HepG2 (cell line): Measurements from ENCODE around the gene SERPINI1. TPM values are rescaled to one million over a fixed set of nuclear protein-coding genes. Genes with fewer than 3 reads are reported as not detected.
A peak's percentile ranks its signal among the peaks of the same experiment; 100 is the strongest.

Experiments used
- ATAC-seq: fragments of 200-7000 bp; cut with Tn5 transposase; 3 replicates; pipeline ENCODE4 v1.9.1; 2020; ENCODE audit warnings: mild to moderate bottlenecking, moderate library complexity
- BruUV-seq: library from RNA; stranded (reverse); fragments of 400-500 nt; replicated peaks from 2 replicates; lab custom pipeline; 2021; lab: Mats Ljungman, UMichigan
- CTCF ChIA-PET: fragments of 300-600 bp; formaldehyde crosslinking; extraction: SDS; loops from one replicate; lab custom pipeline; 2021; ENCODE audit warnings: low total read pairs, inconsistent platforms, low intra/inter-chr PET ratio; lab: Yijun Ruan, JAX
- POLR2A ChIA-PET: fragments of 350-600 bp; sonication (Branson Sonifier 250); formaldehyde crosslinking; loops from one replicate; lab custom pipeline; 2020; ENCODE audit warnings: antibody characterized with exemption, inconsistent platforms; lab: Yijun Ruan, JAX
- DNase-seq: peaks from one replicate; pipeline ENCODE4 v3.0.0-alpha.2; 2015; ENCODE audit warnings: low spot score
- FAIRE-seq: peaks from 3 replicates; lab custom pipeline; 2011; peaks lifted over from hg19 to GRCh38; lab: Jason Lieb, UNC
- H2AFZ ChIP-seq: one replicate; pipeline ENCODE4 v1.6.1; 2011; ENCODE audit warnings: low read length, inconsistent platforms
- H3K27ac ChIP-seq: fragments of 300-600 bp; 3 replicates; pipeline ENCODE4 v1.8.0; 2011; ENCODE audit warnings: mixed run types, mild to moderate bottlenecking, mixed read lengths, low read length, inconsistent platforms; ENCODE audit not compliant: insufficient read depth; ENCODE audit errors: extremely low read length
- H3K27me3 ChIP-seq, 2 experiments: fragments of 200-600 bp in 1 of 2; 2 replicates in 1 of 2; 3 replicates in 1 of 2; pipeline versions ENCODE4 v1.6.0 to v1.8.0; 2011; ENCODE audit warnings: low read length in 2 of 2, mild to moderate bottlenecking in 2 of 2, moderate library complexity in 2 of 2, inconsistent platforms in 1 of 2; ENCODE audit not compliant: insufficient read depth in 2 of 2, control insufficient read depth in 1 of 2
- H3K36me3 ChIP-seq, 2 experiments: fragments of 200-600 bp in 1 of 2; replicated peaks in 1 of 2; 2 replicates in 1 of 2; 3 replicates in 1 of 2; pipeline versions ENCODE4 v1.5.1 to v1.8.0; 2011; ENCODE audit warnings: low read length in 2 of 2, inconsistent platforms in 1 of 2; ENCODE audit not compliant: insufficient read depth in 2 of 2, control insufficient read depth in 1 of 2
- H3K4me1 ChIP-seq: 2 replicates; pipeline ENCODE4 v1.5.1; 2012; ENCODE audit warnings: low read length, inconsistent platforms; ENCODE audit not compliant: insufficient read depth
- H3K4me2 ChIP-seq: 2 replicates; pipeline ENCODE4 v1.6.0; 2011; ENCODE audit warnings: low read depth, low read length, inconsistent platforms
- H3K4me3 ChIP-seq, 3 experiments: fragments of 200-600 bp in 1 of 3; sonication (generic), shearing (Covaris generic) in 1 of 3; replicated peaks in 1 of 3; 2 replicates each; pipeline ENCODE4 v1.5.1; 2011 to 2016; ENCODE audit warnings: low read length in 3 of 3, inconsistent platforms in 2 of 3, low read depth in 2 of 3, mild to moderate bottlenecking in 2 of 3, control low read depth in 1 of 3, mixed read lengths in 1 of 3; ENCODE audit not compliant: insufficient read depth in 1 of 3
- H3K79me2 ChIP-seq: one replicate; pipeline ENCODE4 v1.6.1; 2011; ENCODE audit warnings: low read length, inconsistent platforms; ENCODE audit not compliant: insufficient read depth
- H3K9ac ChIP-seq: 2 replicates; pipeline ENCODE4 v1.6.0; 2011; ENCODE audit warnings: mild to moderate bottlenecking, low read depth, low read length, inconsistent platforms; ENCODE audit not compliant: insufficient read depth
- H3K9me3 ChIP-seq: 2 replicates; pipeline ENCODE4 v1.5.1; 2012; ENCODE audit warnings: mild to moderate bottlenecking, low read length
- H4K20me1 ChIP-seq: 2 replicates; pipeline ENCODE4 v1.6.0; 2011; ENCODE audit warnings: inconsistent platforms, mild to moderate bottlenecking, low read length, moderate library complexity; ENCODE audit not compliant: insufficient read depth
- HNRNPUL1 ChIP-seq: fragments of 200-400 bp; formaldehyde crosslinking; IDR thresholded peaks from 2 replicates; pipeline ENCODE4 v1.6.1; 2017; ENCODE audit warnings: low read depth, mild to moderate bottlenecking, low read length, moderate library complexity
- SAP130 ChIP-seq: IDR thresholded peaks from 2 replicates; pipeline ENCODE4 v1.6.1; 2016; ENCODE audit warnings: low read depth
- STAG1 ChIP-seq: sonication (generic); formaldehyde crosslinking; IDR thresholded peaks from 2 replicates; pipeline ENCODE4 v1.4.0; 2020; ENCODE audit warnings: missing genetic modification reagents
- ZNF850 ChIP-seq: sonication (generic); formaldehyde crosslinking; conservative IDR thresholded peaks from 2 replicates; pipeline ENCODE4 v1.9.0; 2021; ENCODE audit warnings: mild to moderate bottlenecking, missing genetic modification reagents
- WGBS: methylation state at CpG from one replicate; pipeline ENCODE4 v1.1.6; 2017; ENCODE audit warnings: low lambda C conversion rate; 5-methylcytosine and 5-hydroxymethylcytosine counted together
- in situ Hi-C: cut with HindIII; loops from 2 replicates; pipeline ENCODE4 v1.10.0; 2017; ENCODE audit warnings: low pct_unique_long_range_greater_than_20kb; ENCODE audit not compliant: extremely low pct_ligation_motif_present
- intact Hi-C: fragments of 100-400 bp; cut with micrococcal nuclease; formaldehyde crosslinking; loops from one replicate; pipeline ENCODE4 v1.10.0; 2022; ENCODE audit not compliant: unreplicated experiment
- polyA plus RNA-seq, 8 experiments: library from polyadenylated mRNA; depleted of rRNA in 3 of 8; stranded (reverse) in 7 of 8; unstranded in 1 of 8; fragments of >200 nt; fragmentation: Illumina TruSeq in 4 of 8; extraction: Trizol in 4 of 8; gene quantifications; 2 replicates each; pipeline versions ENCODE4 v1.2.1 to v1.2.3, GENCODE V29; 2011 to 2016; ENCODE audit warnings: low read depth in 4 of 8, missing spikeins in 1 of 8, mixed read lengths in 1 of 8; ENCODE audit not compliant: insufficient read depth in 1 of 8
- small RNA-seq, 3 experiments: library from RNA; depleted of rRNA; stranded (forward); fragments of <200 nt; gene quantifications; one replicate each; pipeline ENCODE3, GENCODE V24; 2012; ENCODE audit warnings: low read depth in 2 of 3, low replicate concordance in 1 of 3; ENCODE audit not compliant: insufficient read length in 3 of 3, insufficient read depth in 2 of 3
- total RNA-seq, 5 experiments: library from RNA; depleted of rRNA; stranded (reverse); fragments of >200 nt; fragmentation: Illumina TruSeq; extraction: Trizol; gene quantifications; 2 replicates each; pipeline ENCODE4 v1.2.3, GENCODE V29; 2016; ENCODE audit warnings: low read depth in 1 of 5

SERPINI1 gene
- total and polyA plus RNA-seq, 2 of the 13 experiments (the other 11 are each of a cell fraction or from before 2014, with no cell fraction given), result 14.7 to 58.0 TPM

DNA sequence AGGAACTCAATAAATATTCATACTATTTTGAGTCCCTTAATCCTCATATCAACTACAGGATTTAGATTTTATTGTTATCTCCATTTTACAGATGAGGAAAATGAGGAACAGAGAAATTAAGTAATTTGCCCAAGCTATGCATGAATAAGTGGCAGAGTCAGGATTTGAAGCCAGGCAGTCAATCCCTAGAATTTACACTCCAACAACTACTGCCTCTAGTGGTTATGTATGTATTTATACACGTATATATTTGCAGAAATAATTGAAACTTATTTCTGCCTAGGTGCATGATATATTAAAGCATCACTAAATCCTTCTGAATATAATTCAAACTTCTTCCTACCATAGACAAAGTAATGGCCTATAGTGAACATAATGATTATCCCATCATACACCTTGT, 137.4 kb downstream of the SERPINI1 start:
- intact Hi-C loops (no loop called here), in situ Hi-C loops (no loop called here)
- no peaks in the 10 kb centered on the region for H3K36me3 ChIP-seq
- no peaks in the 10 kb centered on the region for H4K20me1 ChIP-seq
- BruUV-seq, result no TSS peak
- 0% methylated on average over 1 of the region's 1 CpG for WGBS
- no peaks in the 10 kb centered on the region for H3K9me3 ChIP-seq
- H3K9ac ChIP-seq, result no peak overlapping the region
- POLR2A ChIA-PET, result no interaction called here
- FAIRE-seq, result no peak
- H3K4me1 ChIP-seq, result no peaks in the 10 kb centered on the region
- H3K79me2 ChIP-seq, result no peaks in the 10 kb centered on the region
- H3K4me3 ChIP-seq, result no peak overlapping the region
- CTCF ChIA-PET, result no interaction called here
- no peak for DNase-seq
- H3K27me3 ChIP-seq, result no peaks in the 10 kb centered on the region
- no peak overlapping the region for H3K27ac ChIP-seq
- ATAC-seq, result no peak
- no peak overlapping the region for H3K4me2 ChIP-seq
- H2AFZ ChIP-seq, result no peak overlapping the region
- TF ChIP-seq HNRNPUL1 (no peak), SAP130 (CRISPR knock-in tag) (no peak), STAG1 (CRISPR knock-in tag) (peak; percentile 26; the same call in 1 of the 2 replicates)
- TF ChIP-seq, all 625 proteins: peak for 1

- ChIA-PET POLR2A (no interaction called here), CTCF (no interaction called here)
- H3K27ac ChIP-seq, result no peak overlapping the region
Measured at GRCh38 chr3:167874671-167875372, 139.3 kb downstream of the SERPINI1 start.

More at GRCh38 chr3:167874671-167875372, 139.3 kb downstream of the SERPINI1 start:
- H3K4me3 ChIP-seq, result no peak overlapping the region
- intact Hi-C loops, result no loop called here
- TF ChIP-seq ZNF850 (CRISPR knock-in tag), result no peak
- H3K9me3 ChIP-seq, result no peaks in the 10 kb centered on the region
- no peaks in the 10 kb centered on the region for H3K36me3 ChIP-seq
- no peaks in the 10 kb centered on the region for H4K20me1 ChIP-seq
- no peak for ATAC-seq
- no peak overlapping the region for H2AFZ ChIP-seq
- H3K9ac ChIP-seq, result no peak overlapping the region
- H3K79me2 ChIP-seq, result no peaks in the 10 kb centered on the region
- no peaks in the 10 kb centered on the region for H3K27me3 ChIP-seq
- no peak overlapping the region for H3K4me2 ChIP-seq
- no peak for DNase-seq
- H3K4me1 ChIP-seq, result no peaks in the 10 kb centered on the region
- no peak for FAIRE-seq
- no TSS peak for BruUV-seq
- in situ Hi-C loops, result no loop called here

Small RNAs within 50 kb of the gene (small RNA-seq; reads per million reads assigned to genes)
- 0 reads per million in 3 experiments for gene HMGN1P8

Other genes starting within 250 kb of the SERPINI1 start
- 0.04 TPM in 1 of 2 replicates, not detected in the other for gene WDR49, start 81.8 kb upstream of the SERPINI1 start, total RNA-seq (2016; rRNA removed; fragmentation: Illumina TruSeq; extraction: Trizol)
- not detected in 2 replicates for gene WDR49, start 81.8 kb upstream of the SERPINI1 start, polyA plus RNA-seq (2011; rRNA removed)
- 53.9 and 84.4 TPM in 2 replicates for gene PDCD10, start 829 bp upstream of the SERPINI1 start, total RNA-seq (2016; rRNA removed; fragmentation: Illumina TruSeq; extraction: Trizol)
- 31.8 and 48.5 TPM in 2 replicates for gene PDCD10, start 829 bp upstream of the SERPINI1 start, polyA plus RNA-seq (2011; rRNA removed)